22Rv1 (cell line): Measurements from ENCODE around the gene SERPINB12.

Experiments
- H3K27ac ChIP-seq: fragments of 450-650 bp; 2 replicates; pipeline ENCODE4 v1.5.1; 2017
- ZFX ChIP-seq: fragments of 450-650 bp; IDR thresholded peaks from 2 replicates; pipeline ENCODE4 v1.6.1; 2017; ENCODE audit warnings: antibody characterized with exemption, borderline replicate concordance
- TF ChIP-seq, protein P1 (sequence below): fragments of 450-650 bp; IDR thresholded peaks from 2 replicates; pipeline ENCODE4 v1.5.1; 2017; ENCODE audit warnings: mild to moderate bottlenecking

SERPINB12 gene

DNA sequence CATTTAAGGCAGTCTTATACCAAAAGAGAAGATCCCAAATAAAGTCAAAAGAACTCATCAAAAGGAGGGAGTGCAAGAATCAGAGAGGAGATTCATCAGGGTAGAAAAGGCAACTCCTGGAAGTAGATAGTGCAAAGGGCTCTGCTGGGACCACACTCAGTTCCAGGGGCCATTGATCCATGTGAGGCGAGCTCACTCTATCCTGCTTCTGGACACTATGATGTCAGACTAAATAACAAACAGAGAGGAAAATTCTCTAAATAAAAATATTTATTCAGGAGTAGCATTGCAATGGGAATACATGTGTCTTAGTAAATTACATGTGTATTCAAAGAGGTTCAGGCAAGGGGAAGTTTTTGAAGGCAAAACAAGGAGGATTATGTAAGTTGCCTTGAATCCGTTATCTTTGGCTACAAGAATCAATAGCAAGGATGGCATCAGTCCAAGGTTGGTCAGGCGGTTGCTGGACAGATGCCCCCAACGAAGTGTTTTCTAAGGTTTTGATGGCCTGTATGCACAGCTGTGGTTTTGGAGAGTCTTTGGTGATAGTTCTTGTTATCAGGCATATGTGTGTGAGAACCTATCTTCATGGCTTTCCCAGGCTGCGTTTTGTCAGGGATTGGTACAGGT, 13.2 kb upstream of the SERPINB12 start:
- TF ChIP-seq, protein P1, sequence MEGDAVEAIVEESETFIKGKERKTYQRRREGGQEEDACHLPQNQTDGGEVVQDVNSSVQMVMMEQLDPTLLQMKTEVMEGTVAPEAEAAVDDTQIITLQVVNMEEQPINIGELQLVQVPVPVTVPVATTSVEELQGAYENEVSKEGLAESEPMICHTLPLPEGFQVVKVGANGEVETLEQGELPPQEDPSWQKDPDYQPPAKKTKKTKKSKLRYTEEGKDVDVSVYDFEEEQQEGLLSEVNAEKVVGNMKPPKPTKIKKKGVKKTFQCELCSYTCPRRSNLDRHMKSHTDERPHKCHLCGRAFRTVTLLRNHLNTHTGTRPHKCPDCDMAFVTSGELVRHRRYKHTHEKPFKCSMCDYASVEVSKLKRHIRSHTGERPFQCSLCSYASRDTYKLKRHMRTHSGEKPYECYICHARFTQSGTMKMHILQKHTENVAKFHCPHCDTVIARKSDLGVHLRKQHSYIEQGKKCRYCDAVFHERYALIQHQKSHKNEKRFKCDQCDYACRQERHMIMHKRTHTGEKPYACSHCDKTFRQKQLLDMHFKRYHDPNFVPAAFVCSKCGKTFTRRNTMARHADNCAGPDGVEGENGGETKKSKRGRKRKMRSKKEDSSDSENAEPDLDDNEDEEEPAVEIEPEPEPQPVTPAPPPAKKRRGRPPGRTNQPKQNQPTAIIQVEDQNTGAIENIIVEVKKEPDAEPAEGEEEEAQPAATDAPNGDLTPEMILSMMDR: no peak
- TF ChIP-seq ZFX: no peak
- no peak overlapping the region for H3K27ac ChIP-seq

DNA sequence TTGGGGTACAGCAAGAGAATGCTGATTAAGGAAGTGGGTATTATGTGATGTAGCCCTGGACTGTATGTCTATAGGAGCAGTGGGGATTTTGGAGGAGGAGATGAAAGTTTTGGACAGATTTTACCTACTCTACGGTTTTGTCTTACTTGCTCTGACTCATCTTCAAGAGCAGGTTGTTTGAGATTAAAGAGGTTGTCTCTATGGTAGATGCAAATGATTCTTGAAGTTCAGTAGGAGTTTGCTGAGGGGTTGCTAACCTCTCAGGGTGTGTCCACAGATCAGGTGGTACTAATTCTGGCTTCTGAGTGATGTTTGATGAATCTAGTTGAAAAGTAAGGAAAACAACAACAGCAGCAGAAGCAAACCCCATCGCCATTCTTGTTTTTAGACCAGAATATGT, 9.7 kb upstream of the SERPINB12 start:
- TF ChIP-seq, protein P1: no peak
- TF ChIP-seq ZFX: no peak

DNA sequence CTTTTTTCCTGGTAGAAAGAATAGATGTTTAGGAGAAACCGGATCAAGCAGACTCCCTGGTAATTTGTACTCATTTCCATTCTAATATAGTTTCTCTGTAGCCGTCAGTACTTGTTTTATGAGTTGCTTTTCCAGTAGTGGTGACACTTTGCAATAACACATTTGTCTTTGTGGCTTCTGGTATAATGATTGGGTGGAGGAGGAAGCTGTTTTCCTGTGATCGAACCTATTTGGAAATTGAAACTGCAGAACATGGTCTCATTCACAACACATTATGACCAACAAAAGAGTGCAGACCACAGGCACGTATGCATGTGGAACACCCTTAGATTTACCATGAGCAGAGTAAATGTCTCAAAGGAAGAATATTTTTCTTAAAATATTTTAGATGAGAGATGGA, 7.6 kb upstream of the SERPINB12 start:
- H3K27ac ChIP-seq: no peak overlapping the region
- TF ChIP-seq, protein P1: no peak
- TF ChIP-seq ZFX: no peak

More for the DNA sequence above, 9.7 kb upstream of the SERPINB12 start:
- H3K27ac ChIP-seq: no peak overlapping the region

DNA sequence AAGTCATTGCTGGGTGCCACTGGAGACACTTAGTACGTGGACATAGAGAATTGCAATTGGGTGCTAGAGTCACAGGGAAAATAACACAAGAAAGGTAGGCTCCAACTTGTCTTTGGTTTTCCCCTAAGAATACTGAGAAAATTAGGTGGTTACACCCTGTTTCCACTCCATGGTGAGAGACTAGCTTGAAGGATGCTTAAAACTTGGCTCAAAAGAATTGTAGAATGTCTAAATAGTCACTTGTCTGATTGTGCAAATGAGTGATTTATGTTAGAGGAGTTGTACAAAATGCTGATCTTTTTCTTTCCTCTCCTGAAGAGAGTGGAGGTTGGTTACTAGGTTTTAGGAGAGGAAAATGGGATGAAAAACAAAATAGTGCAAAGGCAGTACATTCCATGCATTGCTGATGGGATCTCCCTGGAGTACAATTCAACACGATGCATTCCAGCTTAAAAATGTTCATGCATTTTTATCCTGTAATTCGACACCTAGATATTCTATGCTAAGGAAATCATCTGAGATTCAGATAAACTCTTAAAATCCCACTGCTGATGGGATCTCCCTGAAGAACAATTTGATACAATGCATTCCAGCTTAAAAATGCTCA, 2.2 kb upstream of the SERPINB12 start:
- no peak for TF ChIP-seq ZFX
- TF ChIP-seq, protein P1: no peak
- no peak overlapping the region for H3K27ac ChIP-seq

DNA sequence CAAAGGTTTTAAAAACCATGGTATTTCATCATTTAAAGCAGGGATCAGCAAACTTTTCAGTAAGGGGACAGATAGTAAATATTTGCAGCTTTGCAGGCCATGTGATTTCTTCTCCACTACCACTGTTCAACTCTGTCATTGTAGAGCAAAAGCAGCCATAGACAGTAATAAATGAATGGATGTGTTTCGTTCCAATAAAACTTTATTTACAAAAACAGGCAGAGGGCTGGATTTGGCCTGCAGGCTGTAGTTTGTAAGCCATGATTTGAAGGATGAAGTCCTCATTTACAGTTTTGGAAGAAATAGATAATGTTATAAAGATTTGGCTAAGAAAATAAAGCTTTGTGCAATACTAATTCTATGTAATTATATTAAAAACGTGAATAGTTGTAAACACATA, 1.8 kb downstream of the SERPINB12 start:
- no peak for TF ChIP-seq ZFX
- TF ChIP-seq, protein P1: no peak
- no peak overlapping the region for H3K27ac ChIP-seq

DNA sequence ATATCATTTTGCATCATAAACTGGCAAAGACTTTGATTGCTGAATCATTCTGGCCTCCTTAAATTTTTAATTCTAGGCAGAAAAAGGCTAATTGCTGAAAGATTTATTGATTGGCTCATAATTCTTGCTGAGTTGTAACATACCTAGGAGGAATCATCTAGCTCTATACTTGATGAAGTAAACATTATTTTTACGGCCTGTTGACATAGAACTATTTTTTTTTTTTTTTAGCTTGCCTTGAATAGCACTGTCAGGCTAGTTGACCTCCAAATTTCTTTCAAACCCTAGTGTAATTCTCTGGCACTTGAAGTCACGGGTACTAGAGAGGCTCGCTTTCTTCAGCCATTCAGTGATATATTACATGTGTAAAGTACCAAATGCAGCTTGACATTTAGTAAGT, 2.8 kb downstream of the SERPINB12 start:
- no peak overlapping the region for H3K27ac ChIP-seq
- TF ChIP-seq ZFX: no peak
- TF ChIP-seq, protein P1: no peak

DNA sequence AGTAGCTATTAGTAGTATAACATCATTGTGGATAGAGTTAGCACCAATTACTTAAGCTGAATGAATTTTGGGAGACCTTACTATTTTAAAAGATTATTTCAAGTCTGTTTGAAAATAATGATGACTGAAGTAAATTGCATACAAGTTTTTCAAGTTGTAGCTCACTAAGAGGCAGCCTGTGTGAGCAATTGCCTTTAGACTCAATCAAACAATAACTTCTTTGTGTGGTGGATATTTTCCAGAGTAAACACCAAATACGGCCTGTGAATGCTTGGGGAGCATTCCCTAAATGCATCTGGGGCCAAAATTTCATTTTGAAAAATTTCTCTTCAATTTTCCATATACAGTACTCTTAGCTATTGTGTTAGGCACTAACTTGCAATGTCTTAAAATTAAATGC, 7.9 kb downstream of the SERPINB12 start:
- H3K27ac ChIP-seq: no peak overlapping the region
- TF ChIP-seq, protein P1: no peak
- no peak for TF ChIP-seq ZFX
